D721Med (cell line): ENCODE data around the gene HECTD1.

Experiments used
- DNase-seq: peaks from one replicate; pipeline ENCODE4 v3.0.0; 2011; ENCODE audit warnings: low spot score; ENCODE audit not compliant: insufficient read length
- FAIRE-seq: peaks from 2 replicates; lab custom pipeline; 2011; peaks lifted over from hg19 to GRCh38; lab: Jason Lieb, UNC
- CTCF ChIP-seq: IDR thresholded peaks from 2 replicates; pipeline ENCODE4 v1.5.1; 2012; ENCODE audit warnings: mild to moderate bottlenecking, control low read depth; ENCODE audit not compliant: insufficient read depth; ENCODE audit errors: missing control alignments

Gene HECTD1

DNA sequence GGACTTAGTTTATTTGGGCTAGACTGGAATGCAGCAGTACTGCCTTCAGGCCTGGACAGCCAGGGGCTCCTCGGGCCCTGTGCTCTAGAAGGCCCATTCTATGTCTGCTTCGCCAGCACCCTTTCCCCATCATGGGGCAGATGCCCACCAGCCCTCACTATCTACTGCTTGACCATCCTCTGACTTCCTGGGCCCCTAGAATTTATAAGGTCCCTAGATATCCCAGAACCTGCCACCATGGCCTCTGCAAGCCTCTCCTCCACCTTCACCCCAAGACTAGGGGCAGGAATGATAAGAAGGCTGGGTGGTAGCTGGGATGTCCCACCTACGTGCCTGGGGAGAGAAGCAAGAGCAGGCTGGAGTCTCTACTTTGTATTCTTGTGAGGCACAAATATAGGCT lies 122.6 kb downstream of the HECTD1 start:
- no peak for TF ChIP-seq CTCF
- DNase-seq (no peak), FAIRE-seq (no peak)

DNA sequence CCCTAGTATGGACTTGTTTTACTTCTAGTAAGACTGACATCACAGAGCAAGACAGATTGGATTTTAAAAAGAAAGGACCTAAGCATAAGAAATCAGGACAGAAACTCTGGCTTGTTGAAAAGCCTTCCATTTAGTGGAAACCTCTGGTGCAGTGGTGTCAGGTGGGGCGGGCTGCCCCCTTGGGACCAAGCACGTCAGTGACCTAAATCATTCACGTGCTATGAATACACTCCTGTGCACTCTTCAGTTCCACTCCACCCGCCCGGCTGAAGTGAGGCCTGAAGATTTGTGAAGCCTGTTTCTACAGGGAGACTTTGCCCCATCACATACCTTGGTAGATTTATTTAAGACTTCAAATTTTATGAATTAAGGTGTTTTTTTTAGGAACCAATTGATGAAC lies 123.2 kb downstream of the HECTD1 start:
- DNase-seq (no peak), FAIRE-seq (no peak)
- TF ChIP-seq CTCF = no peak

DNA sequence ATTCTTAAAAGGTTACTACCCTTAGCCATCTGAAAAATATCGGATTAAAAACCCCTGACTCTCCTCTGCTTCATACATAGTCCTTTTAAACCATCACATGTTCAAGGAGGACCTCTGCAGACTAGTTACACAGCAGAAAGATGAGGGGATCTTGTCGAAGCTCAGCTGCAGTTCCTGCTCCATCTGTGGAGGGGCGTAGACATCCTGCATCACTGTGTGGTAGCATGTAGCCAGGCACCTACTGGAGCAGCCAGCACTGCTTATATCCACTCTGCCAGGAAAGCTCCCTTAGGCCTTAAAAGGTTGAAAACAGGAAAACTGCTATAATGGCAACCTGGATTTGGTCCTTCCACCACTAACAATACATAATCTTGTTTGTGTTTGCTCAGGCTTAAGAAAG lies 123.8 kb downstream of the HECTD1 start:
- FAIRE-seq (no peak), DNase-seq (no peak)
- TF ChIP-seq CTCF = no peak

DNA sequence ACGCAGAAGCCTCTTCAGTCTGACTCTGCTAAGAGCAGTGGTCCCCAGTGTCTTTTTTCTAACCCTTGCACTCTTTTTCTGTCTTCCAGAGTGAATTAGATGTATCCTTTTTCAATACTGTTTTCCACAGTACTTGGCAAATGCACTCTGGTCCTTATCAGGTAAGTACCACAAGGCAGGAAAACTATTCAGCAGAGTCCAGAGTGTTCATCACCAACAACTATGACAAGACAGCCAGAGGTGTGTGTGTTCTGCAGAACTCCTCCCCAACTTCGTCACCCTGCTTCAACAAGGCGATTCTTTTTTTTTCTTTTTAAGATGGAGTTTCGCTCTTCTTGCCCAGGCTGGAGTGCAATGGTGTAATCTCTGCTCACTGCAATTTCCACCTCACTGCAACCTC lies 127.1 kb downstream of the HECTD1 start:
- no peak for DNase-seq
- no peak for FAIRE-seq
- TF ChIP-seq CTCF = no peak

GRCh38 chr14:31080056-31080455 lies 127.5 kb downstream of the HECTD1 start:
- FAIRE-seq (no peak), DNase-seq (no peak)
- TF ChIP-seq CTCF = no peak

DNA sequence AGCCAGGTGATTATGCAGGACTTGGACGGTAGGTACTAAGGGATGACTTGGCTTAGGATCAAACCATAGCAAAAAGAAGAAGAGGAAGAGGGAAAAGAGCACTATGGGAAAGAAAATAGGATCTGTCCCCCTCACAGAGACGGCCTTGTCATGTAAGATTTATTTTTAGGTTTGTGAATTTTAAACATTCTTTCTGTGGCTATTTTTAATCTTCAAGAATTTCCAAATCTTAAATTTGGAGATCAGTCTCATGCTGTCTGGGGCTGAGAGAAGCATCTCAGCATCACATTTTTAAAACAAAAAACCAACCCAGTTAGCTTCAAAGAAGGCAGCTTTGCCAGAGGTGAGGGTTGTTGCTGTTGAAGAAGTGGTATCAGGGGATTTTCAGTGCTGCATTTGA lies 128.8 kb downstream of the HECTD1 start:
- no peak for TF ChIP-seq CTCF
- FAIRE-seq = no peak
- DNase-seq = no peak

DNA sequence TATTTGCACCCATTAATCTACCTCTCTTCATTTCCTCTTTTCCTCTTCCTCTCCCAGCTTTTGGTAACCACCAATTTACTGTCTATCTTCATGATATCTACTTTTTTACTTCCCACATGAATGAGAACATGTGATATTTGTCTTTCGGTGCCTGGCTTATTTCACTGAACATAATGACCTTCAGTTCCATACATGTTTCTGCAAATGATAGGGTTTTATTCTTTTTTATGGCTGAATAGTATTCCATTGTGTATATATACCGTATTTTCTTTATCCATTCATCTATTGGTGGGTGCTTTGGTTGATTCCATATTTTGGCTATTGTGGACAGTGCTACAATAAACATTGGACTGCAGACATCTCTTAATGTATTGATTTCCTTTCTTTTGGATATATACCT lies 132.4 kb downstream of the HECTD1 start:
- DNase-seq = no peak
- no peak for FAIRE-seq
- no peak for TF ChIP-seq CTCF
